ENCODE measurements around the gene ABCB6.

Gene ABCB6

GRCh38 chr2:219207134-219207883 is 11.4 kb downstream of the ABCB6 start:
- Histone ChIP-seq H3K4me3 (ENCODE audit: low read depth, low read length) (peak overlapping the region; percentile 80), H3K4me2 (ENCODE audit: low read length) (peak overlapping the region; percentile 79), H2AFZ (peak overlapping the region; percentile 84), H3K4me1 (peaks cover 15% of the 10 kb centered on the region), H3K9ac (no peak overlapping the region), H3K79me2 (no peaks in the 10 kb centered on the region), H3K36me3 (ENCODE audit: control insufficient read depth, insufficient read depth, low read length) (no peaks in the 10 kb centered on the region), H3K27me3 (ENCODE audit: control insufficient read depth, insufficient read depth, low read length) (no peaks in the 10 kb centered on the region), H3K27ac (peak overlapping the region; percentile 92), H3K9me3 (ENCODE audit: control insufficient read depth, low read length) (no peaks in the 10 kb centered on the region)
- TF ChIP-seq CTCF (IDR thresholded peaks at IDR 0.05), result no peak

- H3K27ac ChIP-seq, result peak within 1 kb of the TSS; percentile 92
- H3K4me2 ChIP-seq (ENCODE audit: low read length), result peak within 1 kb of the TSS; percentile 92
- H3K79me2 ChIP-seq, result no peaks in the 10 kb centered on the region
- H3K27me3 ChIP-seq (ENCODE audit: control insufficient read depth, insufficient read depth, low read length), result no peaks in the 10 kb centered on the region
- no peaks in the 10 kb centered on the region for H3K9me3 ChIP-seq (ENCODE audit: control insufficient read depth, low read length)
- peak within 1 kb of the TSS; percentile 84 for H2AFZ ChIP-seq
- H3K36me3 ChIP-seq (ENCODE audit: control insufficient read depth, insufficient read depth, low read length), result no peaks in the 10 kb centered on the region
- peaks cover 19% of the 10 kb centered on the region for H3K4me1 ChIP-seq
- no peak for TF ChIP-seq CTCF (IDR thresholded peaks at IDR 0.05)
- H3K9ac ChIP-seq, result no peak within 1 kb of the TSS
- H3K4me3 ChIP-seq (ENCODE audit: low read depth, low read length), result peak within 1 kb of the TSS; percentile 80
Observed at GRCh38 chr2:219206328-219207133, 12.2 kb downstream of the ABCB6 start, which contains the start of gene ZFAND2B. Gene ZFAND2B (plus strand): TSS chr2:219206782. CDS start chr2:219206988, 206 bp downstream.

- Histone ChIP-seq H3K4me3 (ENCODE audit: low read depth, low read length) (peak overlapping the region; percentile 80), H3K4me1 (peaks cover 19% of the 10 kb centered on the region), H3K27me3 (ENCODE audit: control insufficient read depth, insufficient read depth, low read length) (no peaks in the 10 kb centered on the region), H2AFZ (peak overlapping the region; percentile 81), H3K79me2 (no peaks in the 10 kb centered on the region), H3K4me2 (ENCODE audit: low read length) (peak overlapping the region; percentile 92), H3K36me3 (ENCODE audit: control insufficient read depth, insufficient read depth, low read length) (no peaks in the 10 kb centered on the region), H3K9ac (no peak overlapping the region), H3K27ac (peak overlapping the region; percentile 92), H3K9me3 (ENCODE audit: control insufficient read depth, low read length) (no peaks in the 10 kb centered on the region)
- TF ChIP-seq CTCF (IDR thresholded peaks at IDR 0.05), result no peak
Observed at GRCh38 chr2:219205981-219206327, 12.8 kb downstream of the ABCB6 start.

- Histone ChIP-seq H3K36me3 (ENCODE audit: control insufficient read depth, insufficient read depth, low read length) (no peaks in the 10 kb centered on the region), H3K9me3 (ENCODE audit: control insufficient read depth, low read length) (no peaks in the 10 kb centered on the region), H3K4me2 (ENCODE audit: low read length) (no peak overlapping the region), H3K27me3 (ENCODE audit: control insufficient read depth, insufficient read depth, low read length) (no peaks in the 10 kb centered on the region), H3K79me2 (no peaks in the 10 kb centered on the region), H3K27ac (no peak overlapping the region), H3K9ac (no peak overlapping the region), H3K4me3 (ENCODE audit: low read depth, low read length) (no peak overlapping the region), H3K4me1 (peaks cover 19% of the 10 kb centered on the region), H2AFZ (no peak overlapping the region)
- no peak for TF ChIP-seq CTCF (IDR thresholded peaks at IDR 0.05)
Observed at GRCh38 chr2:219205165-219205538, 13.6 kb downstream of the ABCB6 start.
